22Rv1 (cell line): Measurements from ENCODE around the gene TTLL5.

Experiments
- H3K27ac ChIP-seq: fragments of 450-650 bp; 2 replicates; pipeline ENCODE4 v1.5.1; 2017
- ZFX ChIP-seq: fragments of 450-650 bp; IDR thresholded peaks from 2 replicates; pipeline ENCODE4 v1.6.1; 2017; ENCODE audit warnings: antibody characterized with exemption, borderline replicate concordance
- TF ChIP-seq, protein P1 (sequence below): fragments of 450-650 bp; IDR thresholded peaks from 2 replicates; pipeline ENCODE4 v1.5.1; 2017; ENCODE audit warnings: mild to moderate bottlenecking

Gene TTLL5

DNA sequence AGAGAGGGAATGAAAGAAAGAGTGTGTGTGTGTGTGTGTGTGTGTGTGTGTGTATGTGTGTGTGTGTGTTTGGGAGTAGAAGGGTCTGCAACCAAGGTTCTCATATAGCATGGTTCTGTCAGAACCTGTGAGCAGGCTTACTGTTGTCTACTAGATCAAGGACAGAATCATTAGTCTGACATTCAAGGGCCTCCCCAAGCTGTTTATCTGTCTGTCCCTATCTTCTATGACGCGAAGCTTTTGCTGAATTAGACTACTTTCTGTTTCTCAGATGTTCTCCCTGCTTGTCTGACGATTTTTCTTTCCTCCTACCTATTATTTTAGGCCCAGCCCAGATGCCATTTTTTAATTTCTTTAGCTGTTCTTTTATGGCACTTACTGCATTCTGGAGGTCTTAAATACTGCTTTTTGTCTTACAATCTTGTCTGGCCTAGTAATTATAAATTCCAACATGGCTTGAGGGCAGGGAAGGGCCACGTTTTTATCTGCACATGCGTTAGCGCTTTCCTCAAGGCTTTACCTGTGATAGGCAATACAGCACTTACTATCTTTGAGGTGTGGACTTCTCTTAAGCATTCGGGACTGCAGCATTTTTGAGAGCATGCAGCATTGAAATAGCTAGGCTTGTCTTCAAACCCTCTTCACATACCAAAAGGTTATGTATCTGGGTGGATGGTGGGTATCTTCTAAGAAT, 150.2 kb downstream of the TTLL5 start:
- no peak overlapping the region for H3K27ac ChIP-seq
- TF ChIP-seq, protein P1, sequence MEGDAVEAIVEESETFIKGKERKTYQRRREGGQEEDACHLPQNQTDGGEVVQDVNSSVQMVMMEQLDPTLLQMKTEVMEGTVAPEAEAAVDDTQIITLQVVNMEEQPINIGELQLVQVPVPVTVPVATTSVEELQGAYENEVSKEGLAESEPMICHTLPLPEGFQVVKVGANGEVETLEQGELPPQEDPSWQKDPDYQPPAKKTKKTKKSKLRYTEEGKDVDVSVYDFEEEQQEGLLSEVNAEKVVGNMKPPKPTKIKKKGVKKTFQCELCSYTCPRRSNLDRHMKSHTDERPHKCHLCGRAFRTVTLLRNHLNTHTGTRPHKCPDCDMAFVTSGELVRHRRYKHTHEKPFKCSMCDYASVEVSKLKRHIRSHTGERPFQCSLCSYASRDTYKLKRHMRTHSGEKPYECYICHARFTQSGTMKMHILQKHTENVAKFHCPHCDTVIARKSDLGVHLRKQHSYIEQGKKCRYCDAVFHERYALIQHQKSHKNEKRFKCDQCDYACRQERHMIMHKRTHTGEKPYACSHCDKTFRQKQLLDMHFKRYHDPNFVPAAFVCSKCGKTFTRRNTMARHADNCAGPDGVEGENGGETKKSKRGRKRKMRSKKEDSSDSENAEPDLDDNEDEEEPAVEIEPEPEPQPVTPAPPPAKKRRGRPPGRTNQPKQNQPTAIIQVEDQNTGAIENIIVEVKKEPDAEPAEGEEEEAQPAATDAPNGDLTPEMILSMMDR = no peak
- no peak for TF ChIP-seq ZFX

DNA sequence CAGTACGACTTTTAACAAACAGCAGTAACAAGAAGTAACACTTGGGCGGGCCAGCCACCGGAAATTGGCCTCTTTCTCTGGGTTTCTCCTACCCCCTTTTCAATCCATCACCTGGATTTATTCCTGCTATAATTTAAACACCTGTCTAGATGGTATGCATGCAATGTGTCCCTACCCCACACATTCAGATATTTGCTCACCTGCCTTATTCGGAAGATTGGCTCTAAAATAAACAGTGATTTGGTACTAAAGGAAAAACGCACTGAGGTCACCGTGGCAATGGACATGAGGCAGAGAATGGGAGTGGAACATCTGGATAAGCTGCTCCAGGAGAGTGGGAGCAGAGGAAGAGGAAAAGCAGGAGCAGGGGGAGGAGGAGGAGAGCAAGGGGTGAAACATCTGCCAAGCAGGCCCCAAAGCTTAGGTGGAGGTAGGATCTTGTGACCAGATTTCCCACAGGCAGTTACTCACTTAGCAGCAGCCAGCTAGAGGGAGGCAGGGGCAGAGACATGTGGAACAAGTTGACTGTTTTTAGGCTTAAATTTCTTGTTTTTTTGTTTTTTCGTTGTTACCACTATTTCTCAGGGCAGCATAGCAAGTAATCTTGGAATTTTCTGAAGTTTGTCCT, 150.9 kb downstream of the TTLL5 start:
- no peak for TF ChIP-seq ZFX
- TF ChIP-seq, protein P1 = no peak
- H3K27ac ChIP-seq = no peak overlapping the region

DNA sequence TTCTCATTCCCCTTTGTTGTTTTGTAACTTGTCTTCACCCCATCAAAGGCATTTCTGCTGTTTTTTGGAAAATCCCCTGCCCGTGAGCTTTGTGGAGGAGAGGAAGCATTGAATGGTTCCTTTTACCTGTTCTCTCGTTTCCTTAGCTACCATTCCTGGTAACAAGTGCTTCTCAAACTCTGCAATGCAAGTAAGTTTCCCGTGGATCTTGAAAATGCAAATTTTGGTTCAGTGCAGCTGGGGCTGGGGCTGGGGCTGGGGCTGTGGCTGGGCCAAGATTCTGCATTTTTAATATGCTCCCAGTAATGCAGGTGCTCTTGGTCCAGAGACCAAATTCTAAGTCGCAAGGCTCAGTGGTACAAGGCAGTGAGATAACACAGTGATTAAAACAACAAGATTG, 151.6 kb downstream of the TTLL5 start:
- no peak overlapping the region for H3K27ac ChIP-seq
- TF ChIP-seq ZFX = no peak
- TF ChIP-seq, protein P1 = no peak

DNA sequence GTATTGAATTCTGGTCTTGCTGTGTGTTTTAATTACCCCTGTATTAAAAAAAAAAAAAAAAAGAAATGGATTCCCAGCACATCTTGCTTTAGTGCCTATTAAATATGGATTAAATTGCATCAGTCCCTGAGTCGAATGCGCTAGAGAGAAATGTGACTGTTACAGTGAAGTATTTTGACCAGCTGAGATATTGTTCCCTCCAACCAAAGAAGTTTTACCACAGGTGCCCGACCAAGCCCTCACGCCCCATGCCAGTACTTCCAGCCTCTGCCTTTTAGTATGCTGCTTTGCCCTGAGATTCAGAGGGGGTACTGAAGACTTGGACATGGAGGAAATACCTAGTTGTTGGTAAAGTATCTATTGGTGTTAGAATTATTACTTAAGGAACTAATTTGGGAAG, 159.7 kb downstream of the TTLL5 start:
- no peak overlapping the region for H3K27ac ChIP-seq
- TF ChIP-seq, protein P1 = no peak
- TF ChIP-seq ZFX = no peak

DNA sequence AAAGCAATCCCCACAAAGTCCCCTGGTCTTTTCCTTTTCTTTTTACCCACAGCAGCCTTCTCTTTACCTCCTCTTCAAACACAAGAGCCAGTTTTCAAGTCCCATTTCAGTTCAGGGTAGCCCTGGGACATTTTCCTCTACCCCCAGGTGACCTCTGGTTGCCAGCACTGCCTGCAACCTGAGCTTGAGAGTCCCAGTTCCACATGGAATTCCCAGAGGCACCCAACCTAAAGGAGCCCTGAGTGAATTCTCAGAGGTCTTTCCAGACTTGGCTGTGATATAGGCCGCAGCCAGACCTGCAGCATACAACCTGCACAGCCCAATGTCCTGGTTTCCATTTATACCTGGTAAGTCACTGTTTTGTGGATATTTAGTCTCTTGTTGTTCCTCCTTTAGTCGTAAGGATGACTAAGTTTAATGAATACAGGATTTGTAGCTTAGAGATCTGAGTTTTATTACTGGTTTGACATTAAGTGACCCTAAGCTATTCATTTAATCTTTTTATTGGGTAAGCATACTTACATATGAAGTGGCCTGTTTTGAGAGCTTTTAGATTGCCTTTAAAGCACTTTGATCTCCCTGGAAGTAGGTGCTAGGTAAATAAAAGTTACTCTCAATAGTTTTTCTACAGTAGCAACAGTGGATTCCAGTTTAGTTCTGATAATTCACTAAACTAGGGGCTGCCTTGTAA, 160.9 kb downstream of the TTLL5 start:
- no peak for TF ChIP-seq ZFX
- no peak overlapping the region for H3K27ac ChIP-seq

DNA sequence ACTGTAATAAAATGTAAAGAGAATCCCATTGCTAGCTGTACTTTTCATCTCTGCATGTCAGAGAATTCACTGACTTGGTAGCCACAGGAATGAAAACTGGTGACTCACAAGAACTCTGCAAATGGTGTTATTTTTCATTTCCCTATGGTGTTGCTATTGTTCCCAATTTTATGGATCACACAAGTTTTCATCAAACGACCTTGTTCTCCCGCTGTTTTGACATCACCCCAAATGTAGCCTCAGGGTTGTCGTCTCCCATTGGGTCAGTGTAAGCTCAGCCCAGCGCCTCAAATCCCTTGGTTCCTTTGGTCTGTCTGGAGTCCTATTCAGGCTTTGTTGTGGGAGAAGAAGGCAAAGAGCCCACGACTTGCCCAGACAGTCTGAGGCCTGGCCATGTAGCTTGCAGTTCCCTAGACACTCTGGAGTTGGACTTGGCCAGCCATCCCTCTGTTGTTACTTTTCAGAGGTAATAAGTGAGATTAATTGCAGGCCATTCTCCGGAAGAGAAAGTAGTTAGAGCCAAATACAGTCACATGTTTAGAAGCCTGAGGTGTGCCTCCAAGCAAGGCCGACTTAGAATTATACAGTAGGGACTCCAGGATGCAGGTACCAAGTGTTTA, 161.6 kb downstream of the TTLL5 start:
- no peak for TF ChIP-seq ZFX
- TF ChIP-seq, protein P1 = no peak
- no peak overlapping the region for H3K27ac ChIP-seq

DNA sequence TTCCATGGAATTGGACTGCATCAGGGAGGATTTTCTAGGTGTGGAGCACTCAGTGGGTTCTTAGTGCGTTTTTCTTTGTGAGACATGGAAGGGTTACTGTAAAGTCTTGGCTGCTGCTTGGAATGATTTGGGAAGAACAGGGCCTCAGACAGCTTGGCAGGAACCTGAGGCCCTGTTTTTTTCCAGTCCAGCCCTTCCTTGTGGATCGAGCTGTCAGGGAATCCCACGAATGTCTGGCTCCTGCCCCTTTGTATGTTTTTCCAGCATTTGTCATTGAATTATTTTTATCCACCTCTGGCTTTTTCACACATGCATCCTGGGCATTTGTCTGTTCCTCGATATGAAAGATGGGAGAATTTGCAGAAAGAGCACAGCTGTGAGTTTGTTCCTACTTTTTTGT, 162.3 kb downstream of the TTLL5 start:
- no peak overlapping the region for H3K27ac ChIP-seq
- TF ChIP-seq, protein P1 = no peak
- TF ChIP-seq ZFX = no peak
